HCEC 1CT (cell line): ENCODE data around the gene ARHGEF28.

Source experiments
- DNase-seq: peaks from one replicate; pipeline ENCODE4 v3.0.0-alpha.2; 2017

Gene ARHGEF28

GRCh38 chr5:73867345-73868335 lies 241.6 kb downstream of the ARHGEF28 start:
- no peak for DNase-seq

GRCh38 chr5:73883646-73884045 lies 257.6 kb downstream of the ARHGEF28 start:
- peak; percentile 77 for DNase-seq

DNA sequence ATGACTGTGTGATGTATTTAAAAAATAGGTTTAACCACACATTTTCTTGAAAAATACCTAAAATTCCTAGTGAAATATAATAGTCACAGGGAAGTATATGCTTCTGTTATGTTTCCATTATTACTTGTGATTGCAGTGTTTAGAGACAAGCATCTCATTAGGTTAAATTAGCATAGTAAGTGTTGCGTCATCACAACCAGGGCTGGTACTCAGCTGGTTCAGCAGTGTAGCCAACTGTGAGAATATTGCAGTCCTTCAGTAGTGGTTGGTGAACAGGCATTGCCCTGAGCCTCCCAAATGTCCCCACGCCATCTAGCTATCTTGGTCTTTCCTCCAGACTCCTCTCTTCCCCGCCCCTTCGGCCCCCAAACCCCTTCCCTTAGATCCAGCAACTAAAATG lies 261.7 kb downstream of the ARHGEF28 start:
- DNase-seq: no peak

DNA sequence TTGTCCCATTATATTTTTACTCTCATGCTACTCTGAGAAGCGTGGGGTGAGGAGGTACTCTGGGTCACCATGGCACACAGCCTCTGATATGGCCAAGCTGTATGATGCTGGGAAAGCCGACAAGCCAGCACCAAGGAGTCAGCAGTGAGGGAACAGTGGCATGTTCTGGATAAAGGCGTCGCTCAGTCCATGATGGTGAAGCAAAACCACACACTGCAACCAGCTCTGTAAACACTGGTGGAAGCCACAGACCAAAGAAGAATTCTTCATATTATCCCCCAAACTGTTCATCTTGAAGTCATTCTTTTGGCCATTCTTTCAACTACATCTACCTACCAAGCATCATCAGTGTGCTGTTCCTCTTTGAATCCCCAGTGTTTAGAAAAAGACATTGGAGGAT lies 264.6 kb downstream of the ARHGEF28 start:
- no peak for DNase-seq

- DNase-seq: no peak
These were observed 266.2 kb downstream of the ARHGEF28 start for GRCh38 chr5:73892218-73892617.

- peak; percentile 86 for DNase-seq
These were observed 266.8 kb downstream of the ARHGEF28 start for GRCh38 chr5:73892806-73893205.

DNA sequence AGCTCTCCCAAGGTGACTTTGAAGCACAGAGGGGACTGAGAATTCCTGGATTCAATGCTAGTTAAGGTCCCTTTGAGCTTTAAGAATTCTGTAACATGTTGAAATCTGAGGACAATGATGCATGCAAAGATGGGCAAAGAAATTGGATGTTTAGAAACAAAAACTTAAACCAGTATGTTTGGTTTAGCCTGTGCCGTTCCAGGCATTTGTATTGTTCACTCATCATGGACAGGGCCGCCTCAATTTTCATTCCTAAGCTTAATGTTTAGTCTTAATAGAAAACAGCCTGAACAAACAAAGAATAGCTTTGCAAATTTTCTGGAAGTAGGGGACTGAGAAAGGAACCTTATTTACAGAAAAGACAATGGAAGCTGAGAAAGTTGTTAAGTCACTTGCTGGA lies 267.8 kb downstream of the ARHGEF28 start:
- no peak for DNase-seq

DNA sequence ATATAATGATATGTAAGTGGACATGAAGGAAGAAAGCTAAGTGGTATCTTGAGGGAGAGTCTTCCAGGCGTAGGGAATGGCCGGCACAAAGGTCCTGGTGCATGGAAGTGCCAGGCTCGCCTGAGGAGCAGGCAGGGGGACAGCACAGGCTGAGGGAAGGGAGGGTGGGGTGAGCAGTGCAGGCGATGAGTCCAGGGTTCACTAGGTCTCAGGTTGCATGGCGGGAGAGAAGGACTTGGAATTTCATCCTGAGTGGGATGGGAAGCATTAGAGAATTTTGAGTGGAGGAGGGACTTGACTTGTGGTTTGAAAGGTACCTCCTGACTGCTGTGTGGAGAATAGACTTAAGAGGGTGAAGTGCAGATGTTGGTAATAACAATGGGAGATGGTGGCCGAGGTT lies 268.9 kb downstream of the ARHGEF28 start:
- no peak for DNase-seq

GRCh38 chr5:73895471-73895870 lies 269.5 kb downstream of the ARHGEF28 start:
- no peak for DNase-seq

GRCh38 chr5:73896097-73896496 lies 270.1 kb downstream of the ARHGEF28 start:
- no peak for DNase-seq

- no peak for DNase-seq
These were observed 270.7 kb downstream of the ARHGEF28 start for GRCh38 chr5:73896668-73897067.

DNA sequence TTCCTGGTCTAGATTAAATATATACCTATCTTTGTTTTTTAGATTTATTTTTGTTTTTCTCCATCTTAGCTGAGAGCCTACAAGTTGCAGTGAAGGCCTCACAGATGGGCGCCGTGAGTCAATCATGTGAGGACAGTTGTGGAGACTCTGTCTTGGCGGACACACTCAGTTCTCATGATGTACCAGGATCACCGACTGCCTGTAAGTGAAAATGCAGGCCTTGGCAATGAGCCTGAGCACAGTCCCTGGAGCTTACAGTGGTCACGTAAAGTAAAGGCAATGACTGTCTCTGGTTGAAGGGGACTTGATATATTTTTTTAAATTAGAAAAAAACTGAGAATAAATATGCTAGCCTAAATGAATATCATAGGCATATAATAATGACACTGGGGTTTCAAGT lies 271.9 kb downstream of the ARHGEF28 start:
- DNase-seq: no peak

DNA sequence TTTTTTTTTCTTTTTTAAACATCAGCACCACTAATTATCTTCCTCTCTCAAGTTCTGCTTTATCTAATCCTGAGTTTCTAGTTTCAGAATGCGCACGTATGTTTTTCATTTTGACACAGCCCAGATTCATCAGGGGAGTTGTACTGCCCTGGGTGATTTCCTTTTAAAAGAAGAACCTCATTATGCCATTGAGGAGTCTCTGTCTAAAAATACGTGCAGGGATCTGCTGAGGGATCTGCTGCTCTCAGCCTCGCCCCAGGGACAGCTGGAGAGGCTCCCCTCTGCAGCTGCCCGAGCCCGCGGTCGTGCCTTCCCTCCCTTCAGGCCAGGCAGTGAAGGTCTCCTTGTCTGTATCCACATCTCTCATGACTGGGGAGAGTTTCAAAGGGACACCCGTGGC lies 273.1 kb downstream of the ARHGEF28 start:
- DNase-seq: no peak

DNA sequence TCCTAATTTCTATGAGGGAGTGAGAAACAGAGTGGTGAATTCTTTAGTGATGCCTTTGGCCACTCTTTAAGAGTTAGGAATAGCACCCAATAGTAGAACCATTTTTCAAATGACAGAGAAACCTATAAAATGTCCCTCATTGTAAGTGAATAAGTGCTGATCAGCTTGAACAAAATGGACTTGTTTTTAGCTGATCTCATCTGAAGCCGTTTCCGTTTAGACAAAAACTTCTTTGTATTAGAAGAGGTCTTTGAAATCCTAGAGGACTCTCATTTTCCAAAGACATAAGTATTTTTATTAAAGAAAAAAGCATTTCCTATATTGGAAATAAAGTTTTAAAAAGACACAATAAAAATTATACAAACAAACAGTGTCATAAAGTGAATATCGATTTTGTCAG lies 273.9 kb downstream of the ARHGEF28 start:
- DNase-seq: no peak

DNA sequence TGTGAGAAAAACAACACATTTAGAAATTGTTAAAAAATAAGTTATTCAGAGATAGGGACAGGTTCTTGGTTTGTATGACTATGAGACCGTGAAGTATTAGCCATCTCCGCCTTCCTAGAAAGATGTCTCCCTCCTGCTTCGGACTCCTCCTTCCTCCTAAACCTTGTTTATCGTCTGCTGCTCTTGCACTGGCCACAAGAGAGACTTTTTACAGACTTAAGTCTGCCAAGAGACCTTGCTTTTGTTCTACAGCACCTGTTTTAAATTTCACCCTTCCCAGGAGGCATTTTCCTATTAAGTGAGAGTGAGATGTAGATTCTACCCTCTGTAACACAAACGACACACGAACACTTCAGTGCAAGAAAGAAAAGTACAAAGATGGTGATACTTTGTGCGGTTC lies 274.6 kb downstream of the ARHGEF28 start:
- DNase-seq: no peak

DNA sequence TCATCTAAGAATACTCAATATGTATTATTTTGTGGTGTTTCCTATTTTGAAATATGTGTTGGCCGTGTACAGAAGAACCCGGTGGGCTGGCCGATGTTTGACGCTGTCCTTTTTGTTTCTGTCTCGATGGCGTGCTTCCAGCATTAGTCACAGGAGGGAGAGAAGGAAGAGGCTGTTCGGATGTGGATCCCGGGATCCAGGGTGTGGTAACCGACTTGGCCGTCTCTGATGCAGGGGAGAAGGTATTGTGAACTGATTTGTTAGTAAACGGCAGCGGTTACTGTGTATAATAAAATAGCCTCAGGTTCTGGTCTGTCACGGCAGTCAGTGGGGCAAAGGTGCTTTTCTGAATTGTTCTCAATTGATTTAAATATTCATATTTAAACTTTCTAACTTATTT lies 275.0 kb downstream of the ARHGEF28 start:
- DNase-seq: peak; percentile 77

DNA sequence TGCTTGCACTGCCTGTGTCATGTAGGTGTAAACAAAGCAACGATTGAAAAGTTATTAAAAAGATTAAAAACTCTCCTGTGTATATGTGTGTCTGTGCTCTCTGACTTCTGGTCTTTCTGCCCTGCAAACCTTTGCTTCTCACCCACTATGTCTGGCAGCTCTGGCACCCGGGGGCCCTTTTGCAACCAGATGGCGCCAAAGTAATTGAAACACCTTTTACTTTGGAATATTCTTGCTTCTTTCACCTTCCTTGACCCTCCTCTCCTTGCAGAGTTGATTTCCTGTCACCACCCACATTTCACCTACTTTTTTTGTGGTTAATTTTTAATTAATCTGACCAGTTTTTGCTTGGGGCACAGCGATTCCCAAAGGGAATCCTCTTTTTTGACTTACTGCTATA lies 275.5 kb downstream of the ARHGEF28 start:
- peak; percentile 11 for DNase-seq

- DNase-seq: peak; percentile 39
These were observed 276.5 kb downstream of the ARHGEF28 start for GRCh38 chr5:73902327-73903051.

GRCh38 chr5:73903169-73903568 lies 277.2 kb downstream of the ARHGEF28 start:
- DNase-seq: no peak

- no peak for DNase-seq
These were observed 280.3 kb downstream of the ARHGEF28 start for GRCh38 chr5:73906277-73906676.

GRCh38 chr5:73907164-73907563 lies 281.2 kb downstream of the ARHGEF28 start:
- DNase-seq: no peak

DNA sequence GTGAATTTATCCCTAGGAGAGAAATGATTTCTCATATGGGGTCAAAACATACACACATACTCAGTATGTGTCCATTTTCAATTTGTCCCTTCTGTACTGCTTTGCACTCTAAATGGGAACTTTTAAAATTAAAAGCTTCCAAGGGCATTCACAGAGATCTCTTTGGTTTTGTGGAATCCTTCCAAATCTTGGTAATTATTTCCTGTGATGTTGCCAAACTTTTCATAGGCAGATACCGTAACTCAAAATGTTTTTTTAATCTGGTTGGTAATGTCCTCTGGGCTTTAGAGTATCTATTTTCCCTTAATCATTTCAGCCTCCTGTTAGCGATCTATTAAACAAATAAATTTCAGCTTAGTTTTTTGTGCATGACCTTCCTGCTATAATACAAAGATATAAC lies 282.4 kb downstream of the ARHGEF28 start:
- no peak for DNase-seq

DNA sequence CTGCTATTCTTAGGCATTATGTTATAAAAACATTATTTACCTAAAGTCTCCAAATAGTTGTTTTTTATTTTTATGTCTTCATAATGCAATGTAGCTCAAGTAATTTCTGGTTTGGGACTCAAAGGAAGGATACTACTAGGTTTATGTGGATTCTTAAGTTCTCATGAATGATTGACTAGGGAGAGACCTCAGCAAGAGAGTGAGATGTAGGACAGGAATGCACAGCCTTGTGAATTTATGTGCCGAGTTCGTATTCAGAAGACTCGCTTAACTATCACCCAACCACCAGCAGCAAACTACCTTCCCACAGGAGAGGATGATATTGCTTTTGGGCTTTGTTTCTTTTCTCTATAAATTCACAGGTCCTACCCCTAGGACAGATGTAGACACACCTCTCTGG lies 282.9 kb downstream of the ARHGEF28 start:
- no peak for DNase-seq

- DNase-seq: no peak
These were observed 283.5 kb downstream of the ARHGEF28 start for GRCh38 chr5:73909474-73909873.
